ENCODE results near the gene IFNL2.

GRCh38 chr19:39307046-39307821 is 39.0 kb downstream of the IFNL2 start:
- TF ChIP-seq CTCF (IDR thresholded peaks at IDR 0.05) = no peak
- no peak for TF ChIP-seq POLR2A (IDR thresholded peaks at IDR 0.05)
